Activated naive CD4-positive, alpha-beta T cell treated with Interleukin-2 at 50 U/mL for 16 hours (primary cell): ENCODE data around the gene CXorf49B.
"Not testable (repeated sequence)": the region's sequence is repeated elsewhere in the genome, so short reads cannot be mapped to it uniquely, and the experiment has no call there.

Experiments
- DNase-seq: peaks from one replicate; pipeline ENCODE4 v3.0.0-alpha.2; 2020

CXorf49B gene

DNA sequence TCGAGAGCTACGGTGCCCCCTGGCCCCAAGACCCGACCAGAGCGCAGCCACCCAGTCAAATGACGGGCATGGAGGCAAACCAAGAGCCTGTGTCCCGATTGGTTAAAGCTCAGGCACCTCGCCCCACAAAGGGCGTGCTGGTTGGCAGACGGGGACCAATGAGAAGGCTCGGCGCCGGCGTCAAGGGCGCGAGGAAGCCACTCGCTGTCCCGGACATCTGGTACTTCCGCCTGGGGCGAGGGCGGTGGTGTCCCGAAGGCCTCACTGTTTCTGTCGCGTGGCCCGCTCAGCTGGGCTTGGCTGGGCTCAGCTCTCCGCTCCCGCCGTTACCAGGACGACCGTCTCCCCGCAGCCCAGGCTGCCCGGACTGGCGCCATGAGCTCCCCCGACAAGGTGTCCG, at the start of gene CXorf49B:
CXorf49B (plus strand) TSS at position 301 of the 400 bp plus-strand sequence; CDS start at position 376, 75 bp downstream.
- DNase-seq: not testable (repeated sequence)

DNA sequence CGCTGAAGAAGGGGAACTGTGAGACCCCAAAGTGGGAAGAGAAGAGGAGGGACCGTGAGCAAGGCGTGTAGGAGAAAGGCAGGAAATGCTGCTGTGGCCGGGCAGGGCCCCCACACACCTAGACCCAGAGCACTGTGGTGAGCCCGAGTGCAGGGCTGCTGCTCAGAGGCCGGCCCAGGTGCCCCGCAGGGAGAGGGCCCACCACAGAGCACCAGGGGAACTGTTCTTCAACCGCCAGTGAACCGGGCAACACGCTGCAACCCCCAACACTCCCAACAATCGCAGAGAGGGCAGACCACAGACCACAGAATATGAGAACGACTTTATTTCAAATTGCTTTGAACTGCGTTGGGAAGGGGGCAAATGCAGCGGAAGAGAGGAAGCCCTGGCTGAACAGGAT, 49.1 kb upstream of the CXorf49B start:
- not testable (repeated sequence) for DNase-seq

DNA sequence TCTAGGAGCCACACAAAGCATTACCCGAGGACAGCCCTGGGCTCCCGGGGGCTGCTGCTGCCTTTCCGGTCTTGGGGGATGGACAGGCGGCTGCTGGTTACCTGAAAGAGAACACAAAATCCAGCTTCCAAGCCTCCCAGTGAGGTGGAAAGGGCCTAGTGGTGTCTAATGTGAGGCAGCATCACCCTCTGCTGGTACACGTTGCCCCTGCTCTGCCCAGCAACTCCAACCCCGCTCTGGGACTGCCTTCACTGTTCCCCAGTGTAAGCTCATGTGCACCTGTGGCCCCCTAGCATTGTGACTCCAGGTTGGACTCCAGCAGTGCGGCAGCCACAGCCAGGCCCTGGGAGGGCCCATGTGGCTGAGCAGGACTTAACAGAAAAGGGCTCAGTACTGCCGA, 47.6 kb upstream of the CXorf49B start:
- DNase-seq: not testable (repeated sequence)

DNA sequence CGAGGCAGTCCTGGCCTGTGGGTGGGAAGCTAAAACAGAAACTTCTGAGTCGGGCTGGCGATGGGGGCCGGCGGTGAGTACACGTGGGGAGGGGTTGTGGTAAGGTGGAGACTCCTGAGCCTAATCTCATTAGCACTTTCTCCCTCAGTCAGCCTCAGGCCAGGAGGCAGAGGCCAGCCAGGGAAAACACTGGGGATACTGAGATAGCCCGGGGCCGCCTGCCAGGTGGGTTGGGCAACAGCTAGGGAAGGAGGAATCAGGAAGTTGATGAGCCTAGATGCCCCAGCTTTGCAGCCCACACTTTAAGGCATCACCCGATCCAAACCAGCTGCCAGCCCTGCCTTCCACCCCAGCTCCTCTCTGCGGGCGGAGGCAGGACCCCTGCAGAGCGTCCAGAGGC, 46.8 kb upstream of the CXorf49B start:
- DNase-seq: not testable (repeated sequence)

- not testable (repeated sequence) for DNase-seq
Measured at GRCh38 chrX:71718185-71718584, 45.0 kb upstream of the CXorf49B start, which contains the start of gene CXorf49. Gene CXorf49 (minus strand): TSS chrX:71718285. CDS start chrX:71718151, 134 bp downstream.

- not testable (repeated sequence) for DNase-seq
Measured at GRCh38 chrX:71719195-71719594, 44.0 kb upstream of the CXorf49B start.

GRCh38 chrX:71720289-71720886, 42.8 kb upstream of the CXorf49B start:
- not testable (repeated sequence) for DNase-seq

DNA sequence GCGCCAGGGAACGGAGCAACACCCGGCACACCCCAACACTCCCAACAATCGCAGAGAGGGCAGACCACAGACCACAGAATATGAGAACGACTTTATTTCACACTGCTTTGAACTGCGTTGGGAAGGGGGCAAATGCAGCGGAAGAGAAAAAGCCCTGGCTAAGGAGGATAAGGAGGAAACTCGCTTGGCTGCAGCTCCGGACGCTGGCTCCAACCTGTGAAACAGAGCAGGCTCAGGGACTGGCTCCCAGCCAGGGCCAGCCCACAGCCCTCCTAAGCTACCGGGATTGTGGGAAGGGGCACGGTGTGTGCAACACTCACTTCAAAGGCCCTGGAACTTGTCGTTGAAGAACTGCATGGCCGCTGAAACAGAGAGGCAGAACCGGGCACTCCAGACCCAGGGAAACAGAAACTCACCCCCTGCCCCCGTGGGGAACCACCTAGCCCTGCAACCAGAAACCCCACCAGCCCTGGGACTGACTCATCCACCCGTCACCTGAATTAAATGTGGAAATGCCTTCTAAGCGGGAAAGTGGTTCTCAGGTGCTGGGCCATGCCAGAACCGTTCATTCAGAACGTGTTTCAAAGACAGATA, 2.4 kb upstream of the CXorf49B start:
- DNase-seq: not testable (repeated sequence)

- not testable (repeated sequence) for DNase-seq
Measured at GRCh38 chrX:71764832-71765231, 1.7 kb downstream of the CXorf49B start.

DNA sequence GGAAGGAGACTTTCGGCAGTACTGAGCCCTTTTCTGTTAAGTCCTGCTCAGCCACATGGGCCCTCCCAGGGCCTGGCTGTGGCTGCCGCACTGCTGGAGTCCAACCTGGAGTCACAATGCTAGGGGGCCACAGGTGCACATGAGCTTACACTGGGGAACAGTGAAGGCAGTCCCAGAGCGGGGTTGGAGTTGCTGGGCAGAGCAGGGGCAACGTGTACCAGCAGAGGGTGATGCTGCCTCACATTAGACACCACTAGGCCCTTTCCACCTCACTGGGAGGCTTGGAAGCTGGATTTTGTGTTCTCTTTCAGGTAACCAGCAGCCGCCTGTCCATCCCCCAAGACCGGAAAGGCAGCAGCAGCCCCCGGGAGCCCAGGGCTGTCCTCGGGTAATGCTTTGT, 2.5 kb downstream of the CXorf49B start:
- DNase-seq: not testable (repeated sequence)

DNA sequence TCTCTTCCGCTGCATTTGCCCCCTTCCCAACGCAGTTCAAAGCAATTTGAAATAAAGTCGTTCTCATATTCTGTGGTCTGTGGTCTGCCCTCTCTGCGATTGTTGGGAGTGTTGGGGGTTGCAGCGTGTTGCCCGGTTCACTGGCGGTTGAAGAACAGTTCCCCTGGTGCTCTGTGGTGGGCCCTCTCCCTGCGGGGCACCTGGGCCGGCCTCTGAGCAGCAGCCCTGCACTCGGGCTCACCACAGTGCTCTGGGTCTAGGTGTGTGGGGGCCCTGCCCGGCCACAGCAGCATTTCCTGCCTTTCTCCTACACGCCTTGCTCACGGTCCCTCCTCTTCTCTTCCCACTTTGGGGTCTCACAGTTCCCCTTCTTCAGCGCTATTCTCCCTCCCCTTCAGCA, 4.0 kb downstream of the CXorf49B start:
- not testable (repeated sequence) for DNase-seq

- not testable (repeated sequence) for DNase-seq
Measured at GRCh38 chrX:71778322-71778721, 15.2 kb downstream of the CXorf49B start.

- DNase-seq: not testable (repeated sequence)
Measured at GRCh38 chrX:71782225-71782949, 19.2 kb downstream of the CXorf49B start.

DNA sequence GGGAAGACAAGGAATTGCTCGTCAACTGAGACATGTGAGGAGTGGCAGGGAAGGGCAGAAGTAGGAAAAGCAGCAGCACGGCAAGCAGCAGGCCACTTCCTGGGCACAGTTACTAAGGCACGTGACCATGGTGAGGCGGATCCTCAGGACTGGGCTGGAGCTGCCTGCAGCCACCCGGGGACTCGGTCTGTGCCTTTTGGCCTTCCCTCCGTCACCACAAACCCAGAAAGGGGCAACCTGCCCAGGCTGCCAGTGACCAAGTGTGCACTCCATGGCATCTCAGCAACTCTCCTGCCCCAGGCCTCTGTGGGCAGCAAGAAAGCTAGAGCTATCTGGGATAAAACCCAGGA, 19.8 kb downstream of the CXorf49B start:
- DNase-seq: not testable (repeated sequence)

DNA sequence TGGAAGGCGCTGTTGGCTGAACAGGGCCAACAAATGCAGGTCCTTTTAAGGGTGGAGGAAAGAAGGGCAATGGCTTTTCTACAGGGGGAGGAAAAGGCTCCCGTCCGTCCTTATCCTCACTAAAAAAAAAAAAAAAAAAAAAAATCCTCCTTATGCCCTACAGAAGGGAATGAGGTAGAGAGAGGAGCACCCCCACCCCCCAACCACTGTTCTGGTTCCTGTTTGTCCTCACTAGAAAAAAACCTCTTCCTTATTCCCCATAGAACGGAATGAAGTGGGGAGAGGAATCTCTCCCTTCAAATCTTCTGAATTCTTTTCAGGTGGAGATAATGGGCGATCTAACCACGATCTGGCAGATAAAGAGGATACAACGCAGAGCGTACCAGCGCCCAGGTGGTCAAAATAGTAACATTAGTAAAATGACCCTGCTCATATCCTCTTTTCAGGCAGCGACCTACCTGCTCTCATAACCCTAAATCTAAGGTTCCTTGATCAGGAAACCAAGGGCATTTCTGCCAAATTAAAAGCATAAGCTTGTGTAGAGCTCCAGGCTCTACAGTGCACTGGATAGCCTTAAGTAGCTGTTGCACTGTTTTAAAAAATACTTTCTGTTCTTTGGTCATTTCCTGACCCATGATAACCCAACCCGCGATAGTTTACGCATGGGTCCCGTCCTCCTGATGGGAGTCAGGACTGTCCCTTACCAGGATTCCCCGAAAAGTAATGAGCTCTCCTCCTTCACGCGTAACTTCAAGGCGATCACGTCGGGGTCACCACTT, 20.6 kb downstream of the CXorf49B start:
- DNase-seq: not testable (repeated sequence)

DNA sequence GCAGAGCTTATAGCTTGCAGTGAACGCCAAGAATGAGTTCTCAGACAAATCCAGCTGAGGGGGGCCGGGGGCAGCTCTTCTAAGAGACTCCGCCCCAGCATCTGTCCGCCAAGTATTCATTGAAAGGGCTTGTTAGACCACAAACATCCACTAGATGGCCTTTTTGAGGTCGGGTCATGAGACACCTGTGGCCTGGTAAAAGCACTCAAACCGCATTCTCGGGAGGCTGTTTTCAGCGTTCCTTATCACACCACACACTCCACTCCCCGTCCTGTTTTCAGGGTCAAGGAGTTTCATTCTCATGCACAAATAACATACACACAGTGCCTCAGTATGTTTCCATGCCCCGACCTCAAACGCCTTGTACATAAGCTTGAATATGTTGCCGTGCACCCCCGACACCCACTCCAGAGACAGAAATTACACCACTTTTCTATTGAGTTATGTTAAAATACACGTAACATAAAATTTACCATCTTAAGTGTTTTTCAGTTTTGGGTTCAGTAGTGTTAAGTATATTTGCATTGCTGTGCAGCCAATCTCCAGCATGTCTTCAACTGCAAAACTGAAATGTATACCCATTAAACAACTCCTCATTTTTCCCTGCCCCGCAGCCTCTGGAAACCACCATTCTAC, 21.3 kb downstream of the CXorf49B start:
- DNase-seq: not testable (repeated sequence)

DNA sequence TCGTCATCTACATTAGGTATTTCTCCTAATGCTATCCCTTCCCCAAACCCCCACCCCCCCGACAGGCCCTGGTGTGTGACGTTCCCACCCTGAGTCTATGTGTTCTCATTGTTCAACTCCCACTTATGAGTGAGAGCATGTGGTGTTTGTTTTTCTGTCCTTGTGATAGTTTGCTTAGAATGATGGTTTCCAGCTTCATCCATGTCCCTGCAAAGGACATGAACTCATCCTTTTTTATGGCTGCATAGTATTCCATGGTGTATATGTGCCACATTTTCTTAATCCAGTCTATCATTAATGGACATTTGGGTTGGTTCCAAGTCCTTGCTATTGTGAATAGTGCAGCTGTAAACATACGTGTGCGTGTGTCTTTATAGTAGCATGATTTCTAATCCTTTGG, 43.3 kb downstream of the CXorf49B start:
- not testable (repeated sequence) for DNase-seq

- no peak for DNase-seq
Measured at GRCh38 chrX:71809886-71810285, 46.7 kb downstream of the CXorf49B start.

GRCh38 chrX:71814123-71814912, 51.2 kb downstream of the CXorf49B start:
- no peak for DNase-seq

GRCh38 chrX:71815121-71815905, 52.2 kb downstream of the CXorf49B start:
- no peak for DNase-seq

DNA sequence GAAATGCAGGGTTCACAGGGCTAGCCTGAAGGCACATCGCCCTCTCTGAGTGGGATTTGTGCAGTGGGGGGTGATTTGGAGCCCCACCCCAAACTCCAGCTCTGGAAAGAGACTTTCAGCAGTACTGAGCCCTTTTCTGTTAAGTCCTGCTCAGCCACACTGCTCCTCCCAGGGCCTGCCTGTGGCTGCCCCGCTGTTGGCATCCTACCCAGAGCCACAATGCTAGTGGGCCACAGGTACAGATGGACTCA, 52.7 kb downstream of the CXorf49B start:
- no peak for DNase-seq
